ENCODE data around the gene ERAS. TPM values are rescaled to one million over a fixed set of nuclear protein-coding genes. Genes with fewer than 3 reads are reported as not detected.

The ERAS gene
- total RNA-seq, 6 experiments from 2014 or later = not detected

DNA sequence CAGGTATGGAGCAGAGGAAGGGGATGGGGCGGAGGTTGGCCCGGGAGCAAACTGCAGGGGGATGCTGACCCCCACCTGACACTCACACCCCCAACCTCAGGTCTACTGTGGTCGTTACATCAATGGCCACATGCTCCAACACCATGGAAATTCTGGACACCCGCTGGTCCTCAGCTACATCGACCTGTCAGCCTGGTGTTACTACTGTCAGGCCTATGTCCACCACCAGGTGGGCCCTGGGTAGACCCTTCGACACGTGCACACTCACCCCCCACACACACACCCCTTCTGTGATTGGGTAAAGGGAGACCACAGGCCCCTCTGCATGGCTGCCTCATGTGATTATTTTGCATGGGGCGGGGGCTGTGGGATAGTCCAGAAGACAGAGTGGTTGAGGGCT, 2.2 kb upstream of the ERAS start:
- intact Hi-C loops (cut with DNase I) = no loop called here
- Histone ChIP-seq H3K27me3 (no peaks in the 10 kb centered on the region), H3K9me3 (no peaks in the 10 kb centered on the region), H3K36me3 (no peaks in the 10 kb centered on the region), H3K27ac (no peak overlapping the region), H3K4me1 (no peaks in the 10 kb centered on the region), H3K4me3 (no peak overlapping the region)
- WGBS (ENCODE audit: insufficient coverage, low coverage, low lambda C conversion rate, missing lambda C conversion rate) = 90% methylated on average over 2 of the region's 8 CpGs
- no peak for DNase-seq
- no peak for ATAC-seq
- TF ChIP-seq, protein P1, sequence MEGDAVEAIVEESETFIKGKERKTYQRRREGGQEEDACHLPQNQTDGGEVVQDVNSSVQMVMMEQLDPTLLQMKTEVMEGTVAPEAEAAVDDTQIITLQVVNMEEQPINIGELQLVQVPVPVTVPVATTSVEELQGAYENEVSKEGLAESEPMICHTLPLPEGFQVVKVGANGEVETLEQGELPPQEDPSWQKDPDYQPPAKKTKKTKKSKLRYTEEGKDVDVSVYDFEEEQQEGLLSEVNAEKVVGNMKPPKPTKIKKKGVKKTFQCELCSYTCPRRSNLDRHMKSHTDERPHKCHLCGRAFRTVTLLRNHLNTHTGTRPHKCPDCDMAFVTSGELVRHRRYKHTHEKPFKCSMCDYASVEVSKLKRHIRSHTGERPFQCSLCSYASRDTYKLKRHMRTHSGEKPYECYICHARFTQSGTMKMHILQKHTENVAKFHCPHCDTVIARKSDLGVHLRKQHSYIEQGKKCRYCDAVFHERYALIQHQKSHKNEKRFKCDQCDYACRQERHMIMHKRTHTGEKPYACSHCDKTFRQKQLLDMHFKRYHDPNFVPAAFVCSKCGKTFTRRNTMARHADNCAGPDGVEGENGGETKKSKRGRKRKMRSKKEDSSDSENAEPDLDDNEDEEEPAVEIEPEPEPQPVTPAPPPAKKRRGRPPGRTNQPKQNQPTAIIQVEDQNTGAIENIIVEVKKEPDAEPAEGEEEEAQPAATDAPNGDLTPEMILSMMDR (IDR thresholded peaks at IDR 0.05) = no peak
- TF ChIP-seq POLR2A (IDR thresholded peaks at IDR 0.05) = no peak

DNA sequence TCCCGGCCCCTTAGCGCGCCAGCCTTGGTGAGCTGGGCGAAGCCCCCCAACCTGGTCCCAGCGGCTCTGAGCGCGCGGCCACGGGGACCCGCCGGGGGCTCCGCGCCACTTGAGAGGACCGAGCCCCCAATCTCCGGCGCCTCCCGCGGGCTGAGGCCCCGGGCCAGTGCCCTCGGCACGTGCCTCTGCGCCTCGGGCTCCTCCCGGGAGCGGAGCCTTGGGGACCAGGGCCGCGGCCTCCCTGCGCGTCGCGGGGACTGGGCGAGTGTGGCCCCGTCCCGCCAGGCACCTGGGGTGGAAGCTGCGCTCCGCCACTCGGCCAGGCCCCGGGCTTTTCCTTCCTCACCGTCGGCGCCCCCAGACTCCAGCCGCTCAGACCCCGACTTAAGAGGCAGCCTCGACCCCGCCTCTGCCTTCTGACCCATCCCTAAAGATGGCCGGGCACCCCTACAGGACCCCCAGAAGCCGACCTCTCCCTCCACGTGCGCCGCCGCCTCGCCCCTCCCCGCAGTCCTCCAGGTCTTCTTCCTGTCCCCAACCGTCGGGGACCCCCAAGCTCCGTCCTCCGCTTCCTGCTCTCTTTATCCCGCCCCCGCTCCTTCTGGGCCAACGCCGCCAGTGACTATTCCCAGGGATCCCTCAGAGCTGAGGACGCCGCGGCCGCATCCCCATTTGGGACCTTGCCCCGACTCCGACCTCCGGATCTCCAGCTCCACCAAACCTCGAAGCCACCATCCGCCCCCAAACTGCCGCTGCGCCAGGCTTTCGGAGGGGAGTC, 752 bp downstream of the ERAS start:
- ATAC-seq (no peak), DNase-seq (no peak)
- no peaks in the 10 kb centered on the region for H3K9me3 ChIP-seq
- no peaks in the 10 kb centered on the region for H3K27me3 ChIP-seq
- H3K27ac ChIP-seq = no peak overlapping the region
- intact Hi-C loops (cut with DNase I) = no loop called here
- H3K4me1 ChIP-seq = no peaks in the 10 kb centered on the region
- WGBS (ENCODE audit: insufficient coverage, low coverage, low lambda C conversion rate, missing lambda C conversion rate) = 62% methylated on average over 33 of the region's 73 CpGs
- no peak for TF ChIP-seq POLR2A (IDR thresholded peaks at IDR 0.05)
- TF ChIP-seq, protein P1 (IDR thresholded peaks at IDR 0.05) = no peak
- no peaks in the 10 kb centered on the region for H3K36me3 ChIP-seq
- no peak overlapping the region for H3K4me3 ChIP-seq

DNA sequence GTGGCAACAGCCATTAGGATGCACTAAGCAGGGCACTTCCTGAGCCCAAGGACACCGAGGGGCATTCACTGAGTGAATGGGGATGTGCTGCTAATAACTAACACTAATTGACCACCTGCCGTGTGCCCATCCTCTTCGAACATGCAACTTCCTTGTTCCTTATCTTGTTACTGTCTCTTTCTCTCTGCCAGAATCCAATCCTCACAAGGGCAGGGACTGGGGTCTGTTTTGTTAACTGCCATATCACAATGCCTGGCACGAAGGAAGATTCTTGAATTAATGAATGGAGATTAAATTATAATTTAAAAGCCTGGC, 1.3 kb downstream of the ERAS start:
- DNase-seq (no peak), ATAC-seq (no peak)
- H3K4me1 ChIP-seq = no peaks in the 10 kb centered on the region
- H3K4me3 ChIP-seq = no peak overlapping the region
- TF ChIP-seq POLR2A (IDR thresholded peaks at IDR 0.05) = no peak
- TF ChIP-seq, protein P1 (IDR thresholded peaks at IDR 0.05) = no peak
- intact Hi-C loops (cut with DNase I) = no loop called here
- H3K27ac ChIP-seq = no peak overlapping the region
- H3K9me3 ChIP-seq = no peaks in the 10 kb centered on the region
- WGBS (ENCODE audit: insufficient coverage, low coverage, low lambda C conversion rate, missing lambda C conversion rate) = 70% methylated on average over 4 of the region's 4 CpGs
- no peaks in the 10 kb centered on the region for H3K27me3 ChIP-seq
- H3K36me3 ChIP-seq = no peaks in the 10 kb centered on the region

DNA sequence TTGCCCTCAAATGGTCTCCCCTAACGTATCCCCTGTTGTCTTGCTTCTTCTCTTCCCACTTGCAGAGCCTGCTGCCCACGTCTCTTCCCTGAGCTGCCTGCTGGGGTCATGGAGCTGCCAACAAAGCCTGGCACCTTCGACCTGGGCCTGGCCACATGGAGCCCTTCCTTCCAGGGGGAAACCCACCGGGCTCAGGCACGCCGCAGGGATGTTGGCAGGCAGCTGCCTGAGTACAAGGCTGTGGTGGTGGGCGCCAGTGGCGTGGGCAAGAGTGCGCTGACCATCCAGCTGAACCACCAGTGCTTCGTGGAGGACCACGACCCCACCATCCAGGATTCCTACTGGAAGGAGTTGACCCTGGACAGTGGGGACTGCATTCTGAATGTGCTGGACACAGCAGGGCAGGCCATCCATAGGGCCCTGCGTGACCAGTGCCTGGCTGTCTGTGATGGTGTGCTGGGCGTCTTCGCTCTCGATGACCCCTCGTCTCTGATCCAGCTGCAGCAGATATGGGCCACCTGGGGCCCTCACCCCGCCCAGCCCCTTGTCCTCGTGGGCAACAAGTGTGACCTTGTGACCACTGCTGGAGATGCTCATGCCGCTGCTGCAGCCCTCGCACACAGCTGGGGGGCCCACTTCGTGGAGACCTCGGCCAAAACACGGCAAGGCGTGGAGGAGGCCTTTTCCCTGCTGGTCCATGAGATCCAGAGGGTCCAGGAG, 2.9 kb downstream of the ERAS start:
- intact Hi-C loops (cut with DNase I) = no loop called here
- Histone ChIP-seq H3K9me3 (no peaks in the 10 kb centered on the region), H3K36me3 (no peaks in the 10 kb centered on the region), H3K4me3 (no peak overlapping the region), H3K27me3 (no peaks in the 10 kb centered on the region), H3K4me1 (no peaks in the 10 kb centered on the region), H3K27ac (no peak overlapping the region)
- DNase-seq (no peak), ATAC-seq (no peak)
- TF ChIP-seq POLR2A (IDR thresholded peaks at IDR 0.05) = no peak
- TF ChIP-seq, protein P1 (IDR thresholded peaks at IDR 0.05) = no peak
- WGBS (ENCODE audit: insufficient coverage, low coverage, low lambda C conversion rate, missing lambda C conversion rate) = 60% methylated on average over 3 of the region's 24 CpGs
